Measurements from ENCODE around the gene SEMA5A.

The SEMA5A gene

DNA sequence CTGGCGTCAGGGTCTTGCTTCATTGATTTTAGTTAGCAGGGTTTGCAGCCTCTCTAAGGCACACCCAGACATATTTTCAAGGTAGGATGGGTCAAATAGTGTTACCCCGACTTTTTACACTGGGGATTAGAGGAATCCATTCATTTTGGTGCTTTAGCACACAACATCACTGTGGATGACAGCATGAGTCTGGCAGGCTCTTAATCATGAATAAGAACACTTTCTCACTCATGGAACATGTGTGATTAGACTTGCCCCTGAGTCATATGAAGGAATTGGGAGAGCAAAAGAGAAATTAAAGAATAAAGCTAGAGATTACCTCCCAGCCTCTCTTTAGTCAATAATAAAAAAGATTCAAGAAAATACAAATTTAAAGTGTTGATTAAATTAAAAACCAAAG is 175.6 kb downstream of the SEMA5A start:
- H3K4me1 ChIP-seq (ENCODE audit: control insufficient read depth, insufficient read depth, low read length), result no peaks in the 10 kb centered on the region; the same call in 1 of the 2 replicates
- H3K4me3 ChIP-seq (ENCODE audit: low read depth, low read length), result no peak overlapping the region
- no peak overlapping the region for H3K27ac ChIP-seq (ENCODE audit: extremely low read depth, low read depth, low read length)
- H3K9me3 ChIP-seq (ENCODE audit: control insufficient read depth, insufficient read depth, low read depth, low read length), result no peaks in the 10 kb centered on the region; the same call in 1 of the 2 replicates
- H3K36me3 ChIP-seq (ENCODE audit: control insufficient read depth in 2 of 2, insufficient read depth in 1 of 2, low read length in 2 of 2), result no peaks in the 10 kb centered on the region
- no peak for TF ChIP-seq ZBTB7A (tag by site-specific recombination; IDR thresholded peaks at IDR 0.05; ENCODE audit: low read depth)
- no peak for TF ChIP-seq ZNF830 (tag by site-specific recombination; IDR thresholded peaks at IDR 0.05; ENCODE audit: low read depth)
- no peak for TF ChIP-seq ZNF707 (tag by site-specific recombination; IDR thresholded peaks at IDR 0.05)
- TF ChIP-seq ZNF514 (tag by site-specific recombination; IDR thresholded peaks at IDR 0.05), result no peak
- TF ChIP-seq ZNF785 (tag by site-specific recombination; IDR thresholded peaks at IDR 0.05), result no peak
- no peak for TF ChIP-seq IKZF3 (tag by site-specific recombination; IDR thresholded peaks at IDR 0.05)
- no peak for TF ChIP-seq ZNF10 (tag by site-specific recombination; IDR thresholded peaks at IDR 0.05)
- TF ChIP-seq ZNF660 (tag by site-specific recombination; IDR thresholded peaks at IDR 0.05), result no peak
- no peak for TF ChIP-seq WT1 (tag by site-specific recombination; IDR thresholded peaks at IDR 0.05)
- TF ChIP-seq, protein P1, sequence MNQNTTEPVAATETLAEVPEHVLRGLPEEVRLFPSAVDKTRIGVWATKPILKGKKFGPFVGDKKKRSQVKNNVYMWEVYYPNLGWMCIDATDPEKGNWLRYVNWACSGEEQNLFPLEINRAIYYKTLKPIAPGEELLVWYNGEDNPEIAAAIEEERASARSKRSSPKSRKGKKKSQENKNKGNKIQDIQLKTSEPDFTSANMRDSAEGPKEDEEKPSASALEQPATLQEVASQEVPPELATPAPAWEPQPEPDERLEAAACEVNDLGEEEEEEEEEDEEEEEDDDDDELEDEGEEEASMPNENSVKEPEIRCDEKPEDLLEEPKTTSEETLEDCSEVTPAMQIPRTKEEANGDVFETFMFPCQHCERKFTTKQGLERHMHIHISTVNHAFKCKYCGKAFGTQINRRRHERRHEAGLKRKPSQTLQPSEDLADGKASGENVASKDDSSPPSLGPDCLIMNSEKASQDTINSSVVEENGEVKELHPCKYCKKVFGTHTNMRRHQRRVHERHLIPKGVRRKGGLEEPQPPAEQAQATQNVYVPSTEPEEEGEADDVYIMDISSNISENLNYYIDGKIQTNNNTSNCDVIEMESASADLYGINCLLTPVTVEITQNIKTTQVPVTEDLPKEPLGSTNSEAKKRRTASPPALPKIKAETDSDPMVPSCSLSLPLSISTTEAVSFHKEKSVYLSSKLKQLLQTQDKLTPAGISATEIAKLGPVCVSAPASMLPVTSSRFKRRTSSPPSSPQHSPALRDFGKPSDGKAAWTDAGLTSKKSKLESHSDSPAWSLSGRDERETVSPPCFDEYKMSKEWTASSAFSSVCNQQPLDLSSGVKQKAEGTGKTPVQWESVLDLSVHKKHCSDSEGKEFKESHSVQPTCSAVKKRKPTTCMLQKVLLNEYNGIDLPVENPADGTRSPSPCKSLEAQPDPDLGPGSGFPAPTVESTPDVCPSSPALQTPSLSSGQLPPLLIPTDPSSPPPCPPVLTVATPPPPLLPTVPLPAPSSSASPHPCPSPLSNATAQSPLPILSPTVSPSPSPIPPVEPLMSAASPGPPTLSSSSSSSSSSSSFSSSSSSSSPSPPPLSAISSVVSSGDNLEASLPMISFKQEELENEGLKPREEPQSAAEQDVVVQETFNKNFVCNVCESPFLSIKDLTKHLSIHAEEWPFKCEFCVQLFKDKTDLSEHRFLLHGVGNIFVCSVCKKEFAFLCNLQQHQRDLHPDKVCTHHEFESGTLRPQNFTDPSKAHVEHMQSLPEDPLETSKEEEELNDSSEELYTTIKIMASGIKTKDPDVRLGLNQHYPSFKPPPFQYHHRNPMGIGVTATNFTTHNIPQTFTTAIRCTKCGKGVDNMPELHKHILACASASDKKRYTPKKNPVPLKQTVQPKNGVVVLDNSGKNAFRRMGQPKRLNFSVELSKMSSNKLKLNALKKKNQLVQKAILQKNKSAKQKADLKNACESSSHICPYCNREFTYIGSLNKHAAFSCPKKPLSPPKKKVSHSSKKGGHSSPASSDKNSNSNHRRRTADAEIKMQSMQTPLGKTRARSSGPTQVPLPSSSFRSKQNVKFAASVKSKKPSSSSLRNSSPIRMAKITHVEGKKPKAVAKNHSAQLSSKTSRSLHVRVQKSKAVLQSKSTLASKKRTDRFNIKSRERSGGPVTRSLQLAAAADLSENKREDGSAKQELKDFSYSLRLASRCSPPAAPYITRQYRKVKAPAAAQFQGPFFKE (tag by site-specific recombination; IDR thresholded peaks at IDR 0.05; ENCODE audit: borderline replicate concordance), result no peak
- TF ChIP-seq ZNF2 (tag by site-specific recombination; IDR thresholded peaks at IDR 0.05), result no peak
- no peak for TF ChIP-seq ZNF302 (tag by site-specific recombination; IDR thresholded peaks at IDR 0.05; ENCODE audit: low read depth)
- no peak for TF ChIP-seq ZNF248 (tag by site-specific recombination; IDR thresholded peaks at IDR 0.05)
- TF ChIP-seq, protein P2, sequence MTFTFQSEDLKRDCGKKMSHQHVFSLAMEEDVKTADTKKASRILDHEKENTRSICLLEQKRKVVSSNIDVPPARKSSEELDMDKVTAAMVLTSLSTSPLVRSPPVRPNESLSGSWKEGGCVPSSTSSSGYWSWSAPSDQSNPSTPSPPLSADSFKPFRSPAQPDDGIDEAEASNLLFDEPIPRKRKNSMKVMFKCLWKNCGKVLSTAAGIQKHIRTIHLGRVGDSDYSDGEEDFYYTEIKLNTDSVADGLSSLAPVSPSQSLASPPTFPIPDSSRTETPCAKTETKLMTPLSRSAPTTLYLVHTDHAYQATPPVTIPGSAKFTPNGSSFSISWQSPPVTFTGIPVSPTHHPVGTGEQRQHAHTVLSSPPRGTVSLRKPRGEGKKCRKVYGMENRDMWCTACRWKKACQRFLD (tag by site-specific recombination; IDR thresholded peaks at IDR 0.05), result no peak
- no peak for TF ChIP-seq KLF16 (tag by site-specific recombination; IDR thresholded peaks at IDR 0.05)
- no peak for TF ChIP-seq ZNF423 (tag by site-specific recombination; IDR thresholded peaks at IDR 0.05)
- CTCF ChIA-PET, result interaction anchor here (1.0 to 1.5 kb wide), 3 partner anchors 8 to 33 kb away, joined by 3 to 6 read pairs (median 4); no protein-coding TSS in a partner anchor
- POLR2A ChIA-PET, result no interaction called here

DNA sequence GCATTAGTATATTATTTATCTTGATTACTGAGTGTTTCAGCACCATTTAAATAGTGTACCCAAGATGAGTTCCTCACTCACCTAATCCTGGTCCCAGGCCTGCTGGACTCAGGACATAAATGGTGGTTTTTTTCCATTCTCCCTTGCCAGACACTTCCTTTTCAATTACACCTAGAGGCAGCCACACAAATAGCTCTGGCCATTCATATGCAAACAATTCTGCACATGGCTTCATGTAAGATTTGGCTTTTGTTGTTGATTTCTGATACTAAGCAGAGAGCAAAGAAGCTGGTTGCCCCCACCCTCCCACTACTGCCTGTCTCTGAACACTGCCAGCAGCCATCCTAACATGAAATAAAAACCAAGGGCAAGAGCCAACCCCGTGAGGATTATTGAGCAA is 180.4 kb downstream of the SEMA5A start:
- Histone ChIP-seq H3K9me3 (ENCODE audit: control insufficient read depth, insufficient read depth, low read depth, low read length) (no peaks in the 10 kb centered on the region; the same call in 1 of the 2 replicates), H3K4me1 (ENCODE audit: control insufficient read depth, insufficient read depth, low read length) (no peaks in the 10 kb centered on the region; the same call in 1 of the 2 replicates), H3K27ac (ENCODE audit: extremely low read depth, low read depth, low read length) (no peak overlapping the region), H3K4me3 (ENCODE audit: low read depth, low read length) (no peak overlapping the region), H3K36me3 (ENCODE audit: control insufficient read depth in 2 of 2, insufficient read depth in 1 of 2, low read length in 2 of 2) (no peaks in the 10 kb centered on the region)
- CTCF ChIA-PET, result interaction anchor here (0.6 to 4.3 kb wide), 7 partner anchors 14 to 713 kb away, joined by 3 to 29 read pairs (median 4); no protein-coding TSS in a partner anchor
- POLR2A ChIA-PET, result no interaction called here
- TF ChIP-seq, protein P3, sequence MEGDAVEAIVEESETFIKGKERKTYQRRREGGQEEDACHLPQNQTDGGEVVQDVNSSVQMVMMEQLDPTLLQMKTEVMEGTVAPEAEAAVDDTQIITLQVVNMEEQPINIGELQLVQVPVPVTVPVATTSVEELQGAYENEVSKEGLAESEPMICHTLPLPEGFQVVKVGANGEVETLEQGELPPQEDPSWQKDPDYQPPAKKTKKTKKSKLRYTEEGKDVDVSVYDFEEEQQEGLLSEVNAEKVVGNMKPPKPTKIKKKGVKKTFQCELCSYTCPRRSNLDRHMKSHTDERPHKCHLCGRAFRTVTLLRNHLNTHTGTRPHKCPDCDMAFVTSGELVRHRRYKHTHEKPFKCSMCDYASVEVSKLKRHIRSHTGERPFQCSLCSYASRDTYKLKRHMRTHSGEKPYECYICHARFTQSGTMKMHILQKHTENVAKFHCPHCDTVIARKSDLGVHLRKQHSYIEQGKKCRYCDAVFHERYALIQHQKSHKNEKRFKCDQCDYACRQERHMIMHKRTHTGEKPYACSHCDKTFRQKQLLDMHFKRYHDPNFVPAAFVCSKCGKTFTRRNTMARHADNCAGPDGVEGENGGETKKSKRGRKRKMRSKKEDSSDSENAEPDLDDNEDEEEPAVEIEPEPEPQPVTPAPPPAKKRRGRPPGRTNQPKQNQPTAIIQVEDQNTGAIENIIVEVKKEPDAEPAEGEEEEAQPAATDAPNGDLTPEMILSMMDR (tag by site-specific recombination; IDR thresholded peaks at IDR 0.05), result no peak
- no peak for TF ChIP-seq ZSCAN30 (tag by site-specific recombination; IDR thresholded peaks at IDR 0.05)
- TF ChIP-seq ZNF837 (tag by site-specific recombination; IDR thresholded peaks at IDR 0.05), result no peak
- TF ChIP-seq, protein P4, sequence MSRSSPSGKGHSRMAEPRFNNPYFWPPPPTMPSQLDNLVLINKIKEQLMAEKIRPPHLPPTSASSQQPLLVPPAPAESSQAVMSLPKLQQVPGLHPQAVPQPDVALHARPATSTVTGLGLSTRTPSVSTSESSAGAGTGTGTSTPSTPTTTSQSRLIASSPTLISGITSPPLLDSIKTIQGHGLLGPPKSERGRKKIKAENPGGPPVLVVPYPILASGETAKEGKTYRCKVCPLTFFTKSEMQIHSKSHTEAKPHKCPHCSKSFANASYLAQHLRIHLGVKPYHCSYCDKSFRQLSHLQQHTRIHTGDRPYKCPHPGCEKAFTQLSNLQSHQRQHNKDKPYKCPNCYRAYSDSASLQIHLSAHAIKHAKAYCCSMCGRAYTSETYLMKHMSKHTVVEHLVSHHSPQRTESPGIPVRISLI (tag by site-specific recombination; IDR thresholded peaks at IDR 0.05), result no peak
- TF ChIP-seq, protein P5, sequence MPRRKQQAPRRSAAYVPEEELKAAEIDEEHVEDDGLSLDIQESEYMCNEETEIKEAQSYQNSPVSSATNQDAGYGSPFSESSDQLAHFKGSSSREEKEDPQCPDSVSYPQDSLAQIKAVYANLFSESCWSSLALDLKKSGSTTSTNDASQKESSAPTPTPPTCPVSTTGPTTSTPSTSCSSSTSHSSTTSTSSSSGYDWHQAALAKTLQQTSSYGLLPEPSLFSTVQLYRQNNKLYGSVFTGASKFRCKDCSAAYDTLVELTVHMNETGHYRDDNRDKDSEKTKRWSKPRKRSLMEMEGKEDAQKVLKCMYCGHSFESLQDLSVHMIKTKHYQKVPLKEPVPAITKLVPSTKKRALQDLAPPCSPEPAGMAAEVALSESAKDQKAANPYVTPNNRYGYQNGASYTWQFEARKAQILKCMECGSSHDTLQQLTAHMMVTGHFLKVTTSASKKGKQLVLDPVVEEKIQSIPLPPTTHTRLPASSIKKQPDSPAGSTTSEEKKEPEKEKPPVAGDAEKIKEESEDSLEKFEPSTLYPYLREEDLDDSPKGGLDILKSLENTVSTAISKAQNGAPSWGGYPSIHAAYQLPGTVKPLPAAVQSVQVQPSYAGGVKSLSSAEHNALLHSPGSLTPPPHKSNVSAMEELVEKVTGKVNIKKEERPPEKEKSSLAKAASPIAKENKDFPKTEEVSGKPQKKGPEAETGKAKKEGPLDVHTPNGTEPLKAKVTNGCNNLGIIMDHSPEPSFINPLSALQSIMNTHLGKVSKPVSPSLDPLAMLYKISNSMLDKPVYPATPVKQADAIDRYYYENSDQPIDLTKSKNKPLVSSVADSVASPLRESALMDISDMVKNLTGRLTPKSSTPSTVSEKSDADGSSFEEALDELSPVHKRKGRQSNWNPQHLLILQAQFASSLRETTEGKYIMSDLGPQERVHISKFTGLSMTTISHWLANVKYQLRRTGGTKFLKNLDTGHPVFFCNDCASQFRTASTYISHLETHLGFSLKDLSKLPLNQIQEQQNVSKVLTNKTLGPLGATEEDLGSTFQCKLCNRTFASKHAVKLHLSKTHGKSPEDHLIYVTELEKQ (tag by site-specific recombination; IDR thresholded peaks at IDR 0.05; ENCODE audit: borderline replicate concordance), result no peak
- TF ChIP-seq ZNF521 (tag by site-specific recombination; IDR thresholded peaks at IDR 0.05), result no peak
- TF ChIP-seq ZNF366 (tag by site-specific recombination; conservative IDR thresholded peaks at IDR 0.05), result no peak
